Smooth muscle cell (in vitro differentiated cells): ENCODE results near the gene RBP4. TPM values are rescaled to one million over a fixed set of nuclear protein-coding genes. Genes with fewer than 3 reads are reported as not detected.

ENCODE experiments used
- DNase-seq: peaks from one replicate; lab custom pipeline; 2025; ENCODE audit not compliant: unreplicated experiment; lab: John Stamatoyannopoulos, UW
- H2AFZ ChIP-seq: fragments of 200-600 bp; sonication (generic); 2 replicates; pipeline ENCODE4 v1.6.0; 2016; ENCODE audit warnings: antibody characterized with exemption, low read depth, mild to moderate bottlenecking
- H3F3A ChIP-seq: fragments of 200-600 bp; sonication (generic); 2 replicates; pipeline ENCODE4 v1.6.0; 2017; ENCODE audit warnings: antibody characterized with exemption, low read depth
- H3K27ac ChIP-seq: fragments of 200-600 bp; sonication (generic); 2 replicates; pipeline ENCODE4 v1.5.1; 2016; ENCODE audit warnings: low read depth, mild to moderate bottlenecking
- H3K27me3 ChIP-seq: fragments of 200-600 bp; sonication (generic); 2 replicates; pipeline ENCODE4 v1.6.1; 2016; ENCODE audit warnings: low read depth, mild to moderate bottlenecking
- H3K36me3 ChIP-seq: fragments of 200-600 bp; sonication (generic); 2 replicates; pipeline ENCODE4 v1.5.1; 2016; ENCODE audit warnings: low read depth
- H3K4me1 ChIP-seq: fragments of 200-600 bp; sonication (generic); 2 replicates; pipeline ENCODE4 v1.5.1; 2016; ENCODE audit warnings: low read depth
- H3K4me2 ChIP-seq: fragments of 200-600 bp; sonication (generic); 2 replicates; pipeline ENCODE4 v1.6.0; 2016; ENCODE audit warnings: mild to moderate bottlenecking
- H3K4me3 ChIP-seq: fragments of 200-600 bp; sonication (generic); 2 replicates; pipeline ENCODE4 v1.5.1; 2016; ENCODE audit warnings: mild to moderate bottlenecking
- H3K79me2 ChIP-seq: fragments of 200-600 bp; sonication (generic); 2 replicates; pipeline ENCODE4 v1.6.0; 2016; ENCODE audit warnings: low read depth, mild to moderate bottlenecking
- H3K9ac ChIP-seq: fragments of 200-600 bp; sonication (generic); 2 replicates; pipeline ENCODE4 v1.6.0; 2016; ENCODE audit warnings: low read depth
- H3K9me3 ChIP-seq: fragments of 200-600 bp; sonication (generic); replicated peaks from 2 replicates; pipeline ENCODE4 v1.5.1; 2016; ENCODE audit warnings: low read depth
- H4K20me1 ChIP-seq: fragments of 200-600 bp; sonication (generic); 2 replicates; pipeline ENCODE4 v1.6.0; 2016; ENCODE audit warnings: low read depth
- CTCF ChIP-seq: fragments of 200-600 bp; sonication (generic); IDR thresholded peaks from 2 replicates; pipeline ENCODE4 v1.5.1; 2017; ENCODE audit warnings: borderline replicate concordance, mild to moderate bottlenecking, antibody characterized with exemption; ENCODE audit not compliant: insufficient read depth, poor library complexity, severe bottlenecking
- WGBS: methylation state at CpG from one replicate; pipeline ENCODE4 v1.1.7; 2016; ENCODE audit warnings: low lambda C conversion rate; 5-methylcytosine and 5-hydroxymethylcytosine counted together
- polyA plus RNA-seq: library from polyadenylated mRNA; unstranded; fragments of >200 nt; fragmentation: Nextera tagmentation; extraction: Ambion mirVana; gene quantifications from 2 replicates; pipeline ENCODE4 v1.2.1, GENCODE V29; 2016
- total RNA-seq: library from RNA; depleted of rRNA; stranded (reverse); fragments of >200 nt; gene quantifications from 2 replicates; pipeline ENCODE4 v1.2.3, GENCODE V29; 2014

The RBP4 gene
- total and polyA plus RNA-seq, 2 experiments from 2014 or later: 1.1 to 1.2 TPM

- H3K9me3 ChIP-seq: no peaks in the 10 kb centered on the region
- no peak overlapping the region for H3K4me3 ChIP-seq
- no peaks in the 10 kb centered on the region for H3F3A ChIP-seq
- 74% methylated on average over 8 of the region's 8 CpGs for WGBS
- H3K9ac ChIP-seq: no peak overlapping the region
- no peaks in the 10 kb centered on the region for H3K79me2 ChIP-seq
- H3K36me3 ChIP-seq: no peaks in the 10 kb centered on the region
- H4K20me1 ChIP-seq: no peaks in the 10 kb centered on the region
- peaks cover 5% of the 10 kb centered on the region for H3K4me1 ChIP-seq
- no peak overlapping the region for H3K4me2 ChIP-seq
- DNase-seq: no peak
- no peaks in the 10 kb centered on the region for H3K27me3 ChIP-seq
- H3K27ac ChIP-seq: no peak overlapping the region
- no peak for TF ChIP-seq CTCF
- no peak overlapping the region for H2AFZ ChIP-seq
Observed at GRCh38 chr10:93591065-93591808, 9.8 kb downstream of the RBP4 start.

GRCh38 chr10:93590638-93591037 lies 10.4 kb downstream of the RBP4 start:
- no peak for TF ChIP-seq CTCF
- 74% methylated on average over 7 of the region's 7 CpGs for WGBS

GRCh38 chr10:93589648-93590562 lies 11.1 kb downstream of the RBP4 start:
- 82% methylated on average over 15 of the region's 15 CpGs for WGBS
- no peak overlapping the region for H3K27ac ChIP-seq
- H3K9me3 ChIP-seq: no peaks in the 10 kb centered on the region
- H2AFZ ChIP-seq: no peak overlapping the region
- H3K27me3 ChIP-seq: no peaks in the 10 kb centered on the region
- H4K20me1 ChIP-seq: no peaks in the 10 kb centered on the region
- no peaks in the 10 kb centered on the region for H3K79me2 ChIP-seq
- TF ChIP-seq CTCF: no peak
- no peaks in the 10 kb centered on the region for H3F3A ChIP-seq
- H3K4me2 ChIP-seq: no peak overlapping the region
- DNase-seq: no peak
- peaks cover 5% of the 10 kb centered on the region for H3K4me1 ChIP-seq
- H3K4me3 ChIP-seq: no peak overlapping the region
- H3K36me3 ChIP-seq: no peaks in the 10 kb centered on the region
- H3K9ac ChIP-seq: no peak overlapping the region

More at GRCh38 chr10:93590638-93591037, 10.4 kb downstream of the RBP4 start:
- Histone ChIP-seq H3K9me3 (no peaks in the 10 kb centered on the region), H3K36me3 (no peaks in the 10 kb centered on the region), H3K79me2 (no peaks in the 10 kb centered on the region), H3K27me3 (no peaks in the 10 kb centered on the region), H2AFZ (no peak overlapping the region), H3F3A (no peaks in the 10 kb centered on the region), H3K27ac (no peak overlapping the region), H3K4me1 (peaks cover 5% of the 10 kb centered on the region), H3K4me3 (no peak overlapping the region), H3K4me2 (no peak overlapping the region), H3K9ac (no peak overlapping the region), H4K20me1 (no peaks in the 10 kb centered on the region)
- DNase-seq: no peak
